WTC11 (cell line): ENCODE results near the gene INTS11.

Experiments used
- ATF2 ChIP-seq: sonication (generic); formaldehyde crosslinking; IDR thresholded peaks from 2 replicates; pipeline ENCODE4 v1.8.1; 2022; ENCODE audit warnings: low read depth, missing genetic modification reagents, borderline replicate concordance
- CREB1 ChIP-seq: sonication (generic); formaldehyde crosslinking; IDR thresholded peaks from 2 replicates; pipeline ENCODE4 v1.8.0; 2023; ENCODE audit warnings: mild to moderate bottlenecking, missing genetic modification reagents
- CTCF ChIP-seq: fragments of 200-600 bp; IDR thresholded peaks from 2 replicates; pipeline ENCODE4 v1.8.0; 2022; ENCODE audit warnings: antibody characterized with exemption
- FOXP4 ChIP-seq: sonication (generic); formaldehyde crosslinking; IDR thresholded peaks from 2 replicates; pipeline ENCODE4 v1.8.0; 2022; ENCODE audit warnings: mild to moderate bottlenecking, missing genetic modification reagents
- IRF1 ChIP-seq: sonication (generic); formaldehyde crosslinking; IDR thresholded peaks from 2 replicates; pipeline ENCODE4 v1.8.0; 2023; ENCODE audit warnings: missing genetic modification reagents
- MAX ChIP-seq: sonication (generic); formaldehyde crosslinking; IDR thresholded peaks from 2 replicates; pipeline ENCODE4 v1.8.0; 2022; ENCODE audit warnings: mild to moderate bottlenecking, missing genetic modification reagents
- RELA ChIP-seq: sonication (generic); formaldehyde crosslinking; IDR thresholded peaks from 2 replicates; pipeline ENCODE4 v1.8.1; 2022; ENCODE audit warnings: missing genetic modification reagents, mild to moderate bottlenecking, borderline replicate concordance
- SP1 ChIP-seq: sonication (generic); formaldehyde crosslinking; conservative IDR thresholded peaks from 2 replicates; pipeline ENCODE4 v1.8.1; 2022; ENCODE audit warnings: missing genetic modification reagents
- USF2 ChIP-seq: sonication (generic); formaldehyde crosslinking; IDR thresholded peaks from 2 replicates; pipeline ENCODE4 v1.8.1; 2023; ENCODE audit warnings: mild to moderate bottlenecking, missing genetic modification reagents, moderate library complexity
- ZBTB43 ChIP-seq: sonication (generic); formaldehyde crosslinking; IDR thresholded peaks from 2 replicates; pipeline ENCODE4 v1.8.1; 2023; ENCODE audit warnings: mild to moderate bottlenecking, missing genetic modification reagents
- ZNF121 ChIP-seq: sonication (generic); formaldehyde crosslinking; IDR thresholded peaks from 2 replicates; pipeline ENCODE4 v1.8.0; 2023; ENCODE audit warnings: missing genetic modification reagents
- ZNF138 ChIP-seq: sonication (generic); formaldehyde crosslinking; conservative IDR thresholded peaks from 2 replicates; pipeline ENCODE4 v1.8.1; 2022; ENCODE audit warnings: mild to moderate bottlenecking, moderate library complexity, missing genetic modification reagents
- ZNF317 ChIP-seq: sonication (generic); formaldehyde crosslinking; IDR thresholded peaks from 2 replicates; pipeline ENCODE4 v1.8.1; 2023; ENCODE audit warnings: low read depth, mild to moderate bottlenecking, moderate library complexity, missing genetic modification reagents, borderline replicate concordance
- ZNF671 ChIP-seq: fragments of 250-450 bp; sonication (Bioruptor Pico); IDR thresholded peaks from 2 replicates; pipeline ENCODE4 v1.8.0; 2021; ENCODE audit warnings: mild to moderate bottlenecking

- no peak for TF ChIP-seq ZBTB43
- TF ChIP-seq CTCF = no peak
- TF ChIP-seq FOXP4 (CRISPR knock-in tag) = no peak
- no peak for TF ChIP-seq SP1 (CRISPR knock-in tag)
- TF ChIP-seq CREB1 (CRISPR knock-in tag) = no peak
- no peak for TF ChIP-seq MAX
- no peak for TF ChIP-seq ZNF671 (CRISPR knock-in tag)
- no peak for TF ChIP-seq RELA
- TF ChIP-seq USF2 (CRISPR knock-in tag) = no peak
- no peak for TF ChIP-seq ZNF138 (CRISPR knock-in tag)
- TF ChIP-seq ZNF121 = no peak
- TF ChIP-seq ATF2 (CRISPR knock-in tag) = no peak
- no peak for TF ChIP-seq ZNF317 (CRISPR knock-in tag)
- no peak for TF ChIP-seq IRF1 (CRISPR knock-in tag)
These were observed 60.4 kb downstream of the INTS11 start for GRCh38 chr1:1264026-1264425.
